ENCODE measurements around the gene FLNC.

- no peak for TF ChIP-seq CTCF (IDR thresholded peaks at IDR 0.05)
- no peak for TF ChIP-seq POLR2A (IDR thresholded peaks at IDR 0.05)
Measured at GRCh38 chr7:128843938-128844621, 13.9 kb downstream of the FLNC start.

Measured in esophagus squamous epithelium (tissue), 4 donors.